HEK293T (cell line): ENCODE measurements around the gene PLAA.
"Not testable (repeated sequence)": the region's sequence is repeated elsewhere in the genome, so short reads cannot be mapped to it uniquely, and the experiment has no call there.

Experiments
- CTCF ChIA-PET: fragments of 350-600 bp; formaldehyde crosslinking; extraction: SDS; loops from one replicate; lab custom pipeline; 2021; ENCODE audit warnings: antibody characterized with exemption, inconsistent platforms; lab: Yijun Ruan, JAX
- POLR2A ChIA-PET: fragments of 350-600 bp; formaldehyde crosslinking; extraction: SDS; loops from one replicate; lab custom pipeline; 2020; ENCODE audit warnings: antibody characterized with exemption, inconsistent platforms; lab: Yijun Ruan, JAX
- DNase-seq: peaks from one replicate; pipeline ENCODE4 v3.0.0; 2012; ENCODE audit warnings: mixed read lengths; ENCODE audit errors: extremely low spot score
- ARNT ChIP-seq: fragments of 450-650 bp; IDR thresholded peaks from 2 replicates; pipeline ENCODE4 v1.6.1; 2017; ENCODE audit warnings: mild to moderate bottlenecking
- BHLHE40 ChIP-seq: fragments of 450-650 bp; IDR thresholded peaks from 2 replicates; pipeline ENCODE4 v1.6.1; 2016; ENCODE audit warnings: mild to moderate bottlenecking, moderate library complexity, borderline replicate concordance
- CTBP1 ChIP-seq: fragments of 450-650 bp; IDR thresholded peaks from 2 replicates; pipeline ENCODE4 v1.6.1; 2016; ENCODE audit warnings: borderline replicate concordance
- ELF4 ChIP-seq: fragments of 450-650 bp; IDR thresholded peaks from 2 replicates; pipeline ENCODE4 v1.6.1; 2017; ENCODE audit warnings: antibody characterized with exemption
- FOXA1 ChIP-seq: fragments of 450-650 bp; IDR thresholded peaks from 2 replicates; pipeline ENCODE4 v1.6.1; 2016; ENCODE audit warnings: mild to moderate bottlenecking
- FOXK2 ChIP-seq: fragments of 450-650 bp; IDR thresholded peaks from 2 replicates; pipeline ENCODE4 v1.6.1; 2016; ENCODE audit warnings: mild to moderate bottlenecking
- FOXM1 ChIP-seq: fragments of 450-650 bp; IDR thresholded peaks from 2 replicates; pipeline ENCODE4 v1.6.1; 2017; ENCODE audit warnings: mild to moderate bottlenecking, borderline replicate concordance
- HDGF ChIP-seq: fragments of 450-650 bp; IDR thresholded peaks from 2 replicates; pipeline ENCODE4 v1.6.1; 2017; ENCODE audit warnings: antibody characterized with exemption, borderline replicate concordance
- L3MBTL2 ChIP-seq: fragments of 450-650 bp; conservative IDR thresholded peaks from 2 replicates; pipeline ENCODE4 v1.6.1; 2016; ENCODE audit warnings: mild to moderate bottlenecking
- LEF1 ChIP-seq: fragments of 450-650 bp; IDR thresholded peaks from 2 replicates; pipeline ENCODE4 v1.6.1; 2017; ENCODE audit warnings: mild to moderate bottlenecking, borderline replicate concordance
- NFRKB ChIP-seq: fragments of 450-650 bp; IDR thresholded peaks from 2 replicates; pipeline ENCODE4 v1.6.1; 2016; ENCODE audit warnings: mild to moderate bottlenecking, moderate library complexity
- SP1 ChIP-seq: fragments of 450-650 bp; IDR thresholded peaks from 2 replicates; pipeline ENCODE4 v1.6.1; 2017
- SUZ12 ChIP-seq: fragments of 450-650 bp; IDR thresholded peaks from 2 replicates; pipeline ENCODE4 v1.6.1; 2016; ENCODE audit warnings: mild to moderate bottlenecking
- TARDBP ChIP-seq: fragments of 450-650 bp; IDR thresholded peaks from 2 replicates; pipeline ENCODE4 v1.6.1; 2016
- ZNF384 ChIP-seq: fragments of 450-650 bp; IDR thresholded peaks from 2 replicates; pipeline ENCODE4 v1.6.1; 2016
- TF ChIP-seq, protein P1 (sequence below): fragments of 450-650 bp; IDR thresholded peaks from 2 replicates; pipeline ENCODE4 v1.6.1; 2016

The PLAA gene

DNA sequence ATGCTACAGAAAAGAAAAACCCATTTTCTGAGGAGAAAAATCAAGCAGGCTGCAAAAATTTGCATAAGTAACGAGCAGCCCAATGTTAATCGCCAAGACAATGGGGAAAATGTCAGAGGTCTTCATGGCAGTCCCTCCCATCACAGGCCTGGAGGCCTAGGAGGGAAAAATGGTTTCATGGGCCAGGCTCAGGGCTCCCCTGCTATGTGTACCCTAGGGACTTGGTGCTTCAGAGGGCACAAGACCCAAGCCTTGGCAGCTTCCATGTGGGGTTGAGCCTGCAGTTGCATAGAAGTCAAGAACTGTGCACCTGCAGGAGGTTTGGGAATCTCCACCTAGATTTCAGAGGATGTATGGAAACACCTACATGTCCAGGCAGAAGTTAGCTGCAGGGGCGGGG is 64.9 kb downstream of the PLAA start:
- DNase-seq: no peak
- POLR2A ChIA-PET: no interaction called here
- TF ChIP-seq SP1 (no peak), L3MBTL2 (no peak), BHLHE40 (no peak), ELF4 (no peak), FOXK2 (no peak), FOXA1 (no peak), CTBP1 (no peak), FOXM1 (no peak), ARNT (no peak)
- CTCF ChIA-PET: no interaction called here

DNA sequence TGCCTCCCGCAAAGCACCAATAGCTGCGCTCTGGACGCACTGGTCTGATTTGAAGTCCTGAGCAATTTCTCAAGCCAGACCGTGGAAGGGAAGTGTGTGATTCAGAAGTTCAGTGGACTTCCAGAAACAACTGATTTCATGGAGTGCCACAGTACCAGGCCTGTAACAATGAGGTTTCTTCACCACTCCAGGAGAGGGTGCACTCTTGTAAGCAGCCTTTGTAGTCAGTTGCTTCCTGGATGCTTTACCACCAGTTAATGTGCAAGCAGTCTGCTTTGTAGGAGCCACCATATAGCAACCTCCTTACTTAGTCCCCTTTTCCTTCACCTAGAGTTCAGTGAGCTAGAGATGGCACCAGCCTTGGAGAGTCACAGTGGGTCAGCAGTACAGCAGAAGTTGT is 66.8 kb downstream of the PLAA start:
- DNase-seq: no peak
- ChIA-PET CTCF (no interaction called here), POLR2A (no interaction called here)
- no peak for TF ChIP-seq FOXA1
- no peak for TF ChIP-seq LEF1
- TF ChIP-seq NFRKB: no peak
- TF ChIP-seq, protein P1, sequence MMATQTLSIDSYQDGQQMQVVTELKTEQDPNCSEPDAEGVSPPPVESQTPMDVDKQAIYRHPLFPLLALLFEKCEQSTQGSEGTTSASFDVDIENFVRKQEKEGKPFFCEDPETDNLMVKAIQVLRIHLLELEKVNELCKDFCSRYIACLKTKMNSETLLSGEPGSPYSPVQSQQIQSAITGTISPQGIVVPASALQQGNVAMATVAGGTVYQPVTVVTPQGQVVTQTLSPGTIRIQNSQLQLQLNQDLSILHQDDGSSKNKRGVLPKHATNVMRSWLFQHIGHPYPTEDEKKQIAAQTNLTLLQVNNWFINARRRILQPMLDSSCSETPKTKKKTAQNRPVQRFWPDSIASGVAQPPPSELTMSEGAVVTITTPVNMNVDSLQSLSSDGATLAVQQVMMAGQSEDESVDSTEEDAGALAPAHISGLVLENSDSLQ: no peak
- TF ChIP-seq SP1: no peak
- no peak for TF ChIP-seq ZNF384
- no peak for TF ChIP-seq BHLHE40
- no peak for TF ChIP-seq SUZ12
- TF ChIP-seq FOXK2: no peak
- TF ChIP-seq L3MBTL2: no peak
- TF ChIP-seq FOXM1: no peak
- no peak for TF ChIP-seq TARDBP
- TF ChIP-seq ARNT: no peak
- no peak for TF ChIP-seq ELF4
- no peak for TF ChIP-seq HDGF
- no peak for TF ChIP-seq CTBP1

DNA sequence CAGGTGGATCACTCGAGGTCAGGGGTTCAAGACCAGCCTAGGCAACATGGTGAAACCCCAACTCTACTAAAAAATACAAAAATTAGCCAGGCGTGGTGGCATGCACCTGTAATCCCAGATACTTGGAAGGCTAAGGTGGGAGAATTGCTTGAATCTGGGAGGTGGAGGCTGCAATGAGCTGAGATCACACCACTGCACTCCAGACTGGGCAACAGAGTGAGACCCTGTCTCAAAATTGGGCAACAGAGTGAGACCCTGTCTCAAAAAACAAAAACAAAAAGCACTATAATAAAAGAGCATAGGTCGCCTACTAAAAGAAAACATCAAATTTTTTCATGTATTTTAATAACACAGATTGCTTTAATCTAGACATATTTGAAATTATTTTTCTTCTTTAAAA is 71.9 kb downstream of the PLAA start:
- POLR2A ChIA-PET, DNase-seq: not testable (repeated sequence)
- CTCF ChIA-PET: interaction anchor here (0.6 kb wide), 1 partner anchor 154 kb away, joined by 5 read pairs; no protein-coding TSS in a partner anchor

DNA sequence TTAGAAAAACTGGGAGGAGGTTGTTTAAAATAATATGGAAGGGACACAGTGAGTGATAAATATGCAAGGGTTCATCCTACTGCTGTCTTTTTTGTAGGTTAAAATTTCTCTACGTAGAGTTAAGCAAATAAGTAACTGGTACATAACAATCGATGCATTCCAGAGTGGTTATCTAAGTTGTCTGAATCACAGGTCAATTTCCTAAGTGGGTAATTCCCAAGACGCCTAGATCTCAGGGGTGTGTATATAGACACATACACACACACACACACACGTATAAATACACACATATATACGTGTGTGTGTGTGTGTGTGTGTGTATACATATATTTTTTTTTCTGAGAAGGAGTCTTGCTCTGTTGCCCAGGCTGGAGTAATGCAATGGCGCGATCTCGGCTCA is 76.8 kb downstream of the PLAA start:
- ChIA-PET POLR2A (no interaction called here), CTCF (no interaction called here)
- no peak for DNase-seq
- TF ChIP-seq L3MBTL2 (no peak), TARDBP (no peak), FOXM1 (no peak), FOXA1 (no peak), ELF4 (no peak), SUZ12 (no peak), HDGF (no peak), LEF1 (no peak), ARNT (no peak), SP1 (no peak), BHLHE40 (no peak), FOXK2 (no peak), CTBP1 (no peak), NFRKB (no peak), ZNF384 (no peak)
- TF ChIP-seq, protein P1: no peak

DNA sequence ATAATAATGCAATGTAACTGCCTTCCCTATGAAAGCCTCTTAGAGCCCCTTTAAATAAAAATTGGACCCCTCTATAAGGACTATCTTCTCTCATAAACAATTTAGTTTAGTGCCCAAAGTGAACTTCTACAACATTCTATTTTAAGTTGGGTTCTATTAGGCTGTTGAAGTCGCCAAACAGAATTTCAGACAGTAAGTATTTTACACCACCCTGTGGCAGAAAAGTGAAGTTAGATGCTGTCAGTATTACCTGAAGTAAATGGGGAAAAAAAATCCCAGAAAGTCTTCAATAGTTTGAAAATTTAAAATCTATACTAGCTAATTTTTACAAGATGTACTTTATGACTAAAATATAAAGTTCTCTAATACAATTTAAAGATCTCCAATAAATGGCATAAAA is 84.0 kb downstream of the PLAA start:
- no peak for TF ChIP-seq ELF4
- TF ChIP-seq, protein P1: no peak
- no peak for TF ChIP-seq SUZ12
- TF ChIP-seq HDGF: no peak
- no peak for TF ChIP-seq FOXM1
- TF ChIP-seq ARNT: no peak
- no peak for TF ChIP-seq BHLHE40
- TF ChIP-seq TARDBP: no peak
- no peak for TF ChIP-seq SP1
- TF ChIP-seq ZNF384: no peak
- TF ChIP-seq L3MBTL2: no peak
- no peak for TF ChIP-seq NFRKB
- no peak for TF ChIP-seq CTBP1
- no peak for TF ChIP-seq LEF1
- ChIA-PET CTCF (no interaction called here), POLR2A (no interaction called here)
- DNase-seq: no peak

DNA sequence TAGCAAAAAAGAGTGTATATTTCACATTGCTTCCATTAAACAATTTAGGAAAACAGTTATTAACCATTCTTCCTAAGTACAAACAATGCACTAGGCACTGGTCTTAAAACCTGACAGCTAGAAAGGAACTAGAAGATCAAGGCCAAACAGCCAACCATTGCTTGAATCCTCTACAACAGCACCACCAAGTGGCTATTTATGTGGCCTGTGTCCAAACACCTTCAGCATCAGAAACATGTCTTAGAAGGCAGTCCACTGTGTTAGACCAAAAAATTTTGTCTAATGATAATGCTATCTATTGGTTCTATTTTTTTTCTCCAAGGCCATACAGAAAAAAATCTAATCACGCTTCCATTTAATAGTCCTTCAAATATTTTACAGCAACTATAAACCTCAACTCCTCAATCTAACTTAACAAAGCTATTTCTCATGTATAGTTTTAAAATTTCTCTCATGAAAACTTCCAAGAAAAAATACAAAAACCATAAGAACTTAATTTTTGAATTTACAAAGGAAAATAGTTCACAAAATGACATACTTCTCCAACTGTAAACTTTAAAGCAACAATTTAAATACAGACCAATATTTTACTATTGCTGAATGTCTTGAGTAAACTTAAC is 90.5 kb downstream of the PLAA start:
- CTCF ChIA-PET: no interaction called here
- TF ChIP-seq BHLHE40: no peak
- no peak for TF ChIP-seq L3MBTL2
- TF ChIP-seq ELF4: no peak
- TF ChIP-seq LEF1: no peak
- TF ChIP-seq NFRKB: no peak
- TF ChIP-seq FOXM1: no peak
- no peak for TF ChIP-seq ZNF384
- TF ChIP-seq CTBP1: no peak
- no peak for TF ChIP-seq TARDBP
- TF ChIP-seq SP1: no peak
- no peak for TF ChIP-seq ARNT
- TF ChIP-seq, protein P1: no peak
- TF ChIP-seq FOXK2: no peak
- no peak for TF ChIP-seq FOXA1
- TF ChIP-seq HDGF: no peak
- TF ChIP-seq SUZ12: no peak
- POLR2A ChIA-PET: no interaction called here
- peak; percentile 56 for DNase-seq
